CD14-positive monocyte (primary cell): Measurements from ENCODE around the gene AK9. TPM values are rescaled to one million over a fixed set of nuclear protein-coding genes. Genes with fewer than 3 reads are reported as not detected.

Experiments
- DNase-seq, 3 donors: peaks; one replicate each; pipeline ENCODE4 v3.0.0-alpha.2; 2011 to 2022
- H2AFZ ChIP-seq: 2 replicates; pipeline ENCODE4 v1.6.0; 2012; ENCODE audit warnings: mild to moderate bottlenecking, low read depth, low read length, inconsistent platforms; ENCODE audit not compliant: insufficient read depth, poor library complexity, severe bottlenecking
- H3K27ac ChIP-seq, 2 donors: 1 replicate in 1 of 2; 2 replicates in 1 of 2; pipeline ENCODE4 v1.5.1; 2012 to 2013; ENCODE audit warnings: low read length in 2 of 2, control low read depth in 1 of 2, inconsistent platforms in 1 of 2, low read depth in 1 of 2, mild to moderate bottlenecking in 1 of 2
- H3K27me3 ChIP-seq, 2 donors: one replicate each; pipeline versions ENCODE4 v1.6.0 to v1.6.1; 2011 to 2013; ENCODE audit warnings: low read length in 2 of 2; ENCODE audit not compliant: control insufficient read depth in 2 of 2, insufficient read depth in 2 of 2
- H3K36me3 ChIP-seq, 2 donors: replicated peaks in 1 of 2; 1 replicate in 1 of 2; 2 replicates in 1 of 2; pipeline versions ENCODE4 v1.5.1 to v1.6.1; 2012 to 2013; ENCODE audit warnings: low read length in 2 of 2, control low read depth in 1 of 2, inconsistent platforms in 1 of 2, mild to moderate bottlenecking in 1 of 2; ENCODE audit not compliant: insufficient read depth in 2 of 2, control insufficient read depth in 1 of 2
- H3K4me1 ChIP-seq, 2 donors: 1 replicate in 1 of 2; 2 replicates in 1 of 2; pipeline versions ENCODE4 v1.5.1 to v1.6.1; 2012 to 2013; ENCODE audit warnings: low read length in 2 of 2, control low read depth in 1 of 2, inconsistent platforms in 1 of 2, mild to moderate bottlenecking in 1 of 2, moderate library complexity in 1 of 2; ENCODE audit not compliant: insufficient read depth in 2 of 2, control insufficient read depth in 1 of 2
- H3K4me2 ChIP-seq: replicated peaks from 2 replicates; pipeline ENCODE3; 2012; ENCODE audit warnings: low read length, moderate library complexity, mild to moderate bottlenecking; ENCODE audit not compliant: poor library complexity, severe bottlenecking; ENCODE audit errors: extremely low read depth
- H3K4me3 ChIP-seq, 3 experiments: fragments of 200-600 bp in 1 of 3; sonication (generic) in 1 of 3; replicated peaks in 1 of 3; 1 replicate in 2 of 3; 2 replicates in 1 of 3; pipeline ENCODE4 v1.5.1; 2011 to 2013; ENCODE audit warnings: low read length in 3 of 3, mild to moderate bottlenecking in 3 of 3, control low read depth in 2 of 3, low read depth in 2 of 3, inconsistent platforms in 1 of 3, moderate library complexity in 1 of 3
- H3K79me2 ChIP-seq: 2 replicates; pipeline ENCODE4 v1.6.0; 2012; ENCODE audit warnings: mild to moderate bottlenecking, control low read depth, inconsistent platforms, low read length, moderate library complexity; ENCODE audit not compliant: insufficient read depth
- H3K9ac ChIP-seq: 2 replicates; pipeline ENCODE4 v1.6.0; 2017; ENCODE audit warnings: low read length, mild to moderate bottlenecking; ENCODE audit not compliant: insufficient read depth, poor library complexity, severe bottlenecking
- H3K9me3 ChIP-seq, 2 donors: replicated peaks in 1 of 2; 1 replicate in 1 of 2; 2 replicates in 1 of 2; pipeline versions ENCODE4 v1.5.1 to v1.6.1; 2012 to 2013; ENCODE audit warnings: low read length in 2 of 2, control low read depth in 1 of 2; ENCODE audit not compliant: control insufficient read depth in 1 of 2, insufficient read depth in 1 of 2
- H4K20me1 ChIP-seq: 2 replicates; pipeline ENCODE4 v1.6.0; 2012; ENCODE audit warnings: mild to moderate bottlenecking, low read length, control low read depth, moderate library complexity; ENCODE audit not compliant: insufficient read depth
- H3K27ac Mint-ChIP-seq, 7 donors: one replicate each; pipeline ENCODE4 v1.8.0; 2020; ENCODE audit warnings: mild to moderate bottlenecking in 7 of 7, mixed read lengths in 7 of 7, moderate library complexity in 6 of 7, inconsistent platforms in 2 of 7
- H3K27me3 Mint-ChIP-seq, 3 donors: one replicate each; pipeline ENCODE4 v1.8.0; 2021 to 2022; ENCODE audit warnings: low read depth in 3 of 3, mild to moderate bottlenecking in 3 of 3, mixed read lengths in 3 of 3, moderate library complexity in 3 of 3, inconsistent platforms in 1 of 3
- H3K36me3 Mint-ChIP-seq, 2 donors: one replicate each; pipeline ENCODE4 v1.8.0; 2020; ENCODE audit warnings: mixed read lengths in 2 of 2, inconsistent platforms in 1 of 2, mild to moderate bottlenecking in 1 of 2
- H3K4me1 Mint-ChIP-seq: one replicate; pipeline ENCODE4 v1.8.0; 2020; ENCODE audit warnings: mild to moderate bottlenecking, mixed read lengths
- H3K4me3 Mint-ChIP-seq, 2 donors: one replicate each; pipeline ENCODE4 v1.8.0; 2020; ENCODE audit warnings: mild to moderate bottlenecking in 2 of 2, mixed read lengths in 2 of 2, moderate library complexity in 1 of 2
- H3K9me3 Mint-ChIP-seq, 7 donors: one replicate each; pipeline ENCODE4 v1.8.0; 2020 to 2022; ENCODE audit warnings: mixed read lengths in 7 of 7, mild to moderate bottlenecking in 6 of 7, moderate library complexity in 6 of 7, inconsistent platforms in 2 of 7
- CTCF ChIP-seq: fragments of 200-600 bp; IDR thresholded peaks from one replicate; pipeline ENCODE4 v1.8.0; 2022; ENCODE audit warnings: antibody characterized with exemption, mild to moderate bottlenecking
- WGBS: methylation state at CpG from one replicate; pipeline ENCODE4 v1.1.5; 2013; ENCODE audit warnings: missing lambda C conversion rate; ENCODE audit not compliant: insufficient coverage; 5-methylcytosine and 5-hydroxymethylcytosine counted together
- intact Hi-C, 2 donors: fragments of 100-400 bp; cut with micrococcal nuclease; formaldehyde crosslinking; loops; one replicate each; pipeline versions ENCODE4 v1.15.0 to v1.15.1; 2023
- polyA plus RNA-seq, 3 donors: library from polyadenylated mRNA; depleted of rRNA in 1 of 3; unstranded in 2 of 3; stranded (reverse) in 1 of 3; fragments of 300-500 nt in 2 of 3; fragments of >200 nt in 1 of 3; fragmentation: Illumina TruSeq in 2 of 3; gene quantifications; 1 replicate in 2 of 3; 2 replicates in 1 of 3; pipeline ENCODE4 v1.2.3, GENCODE V29; 2012 to 2021

The AK9 gene
- polyA plus RNA-seq, 3 donors, result 2.6 to 3.1 (median 2.8) TPM

- Mint-ChIP-seq H3K4me1 (peaks cover 11% of the 10 kb centered on the region), H3K27ac (no peak overlapping the region), H3K36me3 (peaks cover 41 to 49% of the 10 kb centered on the region in 2 donors), H3K9me3 (peaks cover 0 to 7% (median 1%) of the 10 kb centered on the region in 7 donors), H3K4me3 (no peak overlapping the region), H3K27me3 (peaks cover 0 to 2% (median 0%) of the 10 kb centered on the region in 3 donors)
- Histone ChIP-seq H3K4me2 (no peak overlapping the region), H3K4me1 (no peaks in the 10 kb centered on the region), H3K4me3 (no peak overlapping the region), H3K36me3 (peaks cover 28 to 61% of the 10 kb centered on the region in 2 donors), H2AFZ (no peak overlapping the region), H4K20me1 (peaks cover 68% of the 10 kb centered on the region), H3K27me3 (no peaks in the 10 kb centered on the region), H3K9ac (no peak overlapping the region), H3K27ac (no peak overlapping the region), H3K79me2 (peaks cover 48% of the 10 kb centered on the region), H3K9me3 (no peaks in the 10 kb centered on the region)
- intact Hi-C loops, result no loop called here
- TF ChIP-seq CTCF, result no peak
- no CpG with 5 or more reads among the region's 1 CpG for WGBS
- no peak for DNase-seq
Measured at GRCh38 chr6:109714611-109715010, 23.6 kb upstream of the AK9 start.

GRCh38 chr6:109714166-109714565 is 23.2 kb upstream of the AK9 start:
- Histone ChIP-seq H3K79me2 (peaks cover 52% of the 10 kb centered on the region), H3K9me3 (no peaks in the 10 kb centered on the region), H3K27ac (no peak overlapping the region), H3K4me3 (no peak overlapping the region), H4K20me1 (peaks cover 67% of the 10 kb centered on the region), H3K4me2 (no peak overlapping the region), H3K4me1 (no peaks in the 10 kb centered on the region), H3K9ac (no peak overlapping the region), H3K27me3 (no peaks in the 10 kb centered on the region), H2AFZ (no peak overlapping the region), H3K36me3 (peaks cover 24 to 57% of the 10 kb centered on the region in 2 donors)
- no peak overlapping the region for H3K4me3 Mint-ChIP-seq
- H3K4me1 Mint-ChIP-seq, result peaks cover 11% of the 10 kb centered on the region
- intact Hi-C loops, result no loop called here
- TF ChIP-seq CTCF, result no peak
- H3K36me3 Mint-ChIP-seq, result peaks cover 37 to 45% of the 10 kb centered on the region in 2 donors
- H3K27me3 Mint-ChIP-seq, result peaks cover 0 to 2% (median 0%) of the 10 kb centered on the region in 3 donors
- peaks cover 0 to 9% (median 1%) of the 10 kb centered on the region in 7 donors for H3K9me3 Mint-ChIP-seq
- no peak for DNase-seq
- WGBS, result no CpG with 5 or more reads among the region's 3 CpGs
- H3K27ac Mint-ChIP-seq, result peak overlapping the region in 1 of 7 donors; percentile 19
